ENCODE data around the gene CREG2.
"Not testable (repeated sequence)": the region's sequence is repeated elsewhere in the genome, so short reads cannot be mapped to it uniquely, and the experiment has no call there.

The CREG2 gene

GRCh38 chr2:101369100-101369499 lies 18.2 kb downstream of the CREG2 start:
- DNase-seq, result no peak

- no peak for DNase-seq
These were observed 18.9 kb downstream of the CREG2 start for GRCh38 chr2:101368376-101368775.

- DNase-seq, result no peak
These were observed 19.8 kb downstream of the CREG2 start for GRCh38 chr2:101367508-101367907.

- no peak for DNase-seq
These were observed 22.4 kb downstream of the CREG2 start for GRCh38 chr2:101364878-101365277.

GRCh38 chr2:101362777-101363176 lies 24.5 kb downstream of the CREG2 start:
- DNase-seq, result no peak

GRCh38 chr2:101362316-101362715 lies 25.0 kb downstream of the CREG2 start:
- no peak for DNase-seq

GRCh38 chr2:101361522-101361921 lies 25.8 kb downstream of the CREG2 start:
- DNase-seq, result no peak

GRCh38 chr2:101361121-101361520 lies 26.2 kb downstream of the CREG2 start:
- DNase-seq, result no peak

GRCh38 chr2:101360232-101360631 lies 27.1 kb downstream of the CREG2 start:
- DNase-seq, result no peak

GRCh38 chr2:101359410-101359954 lies 27.8 kb downstream of the CREG2 start:
- no peak for DNase-seq

- DNase-seq, result no peak
These were observed 29.9 kb downstream of the CREG2 start for GRCh38 chr2:101357376-101357775.

GRCh38 chr2:101356521-101356920 lies 30.8 kb downstream of the CREG2 start:
- DNase-seq, result no peak

GRCh38 chr2:101356055-101356454 lies 31.2 kb downstream of the CREG2 start:
- no peak for DNase-seq

- DNase-seq, result no peak
These were observed 31.8 kb downstream of the CREG2 start for GRCh38 chr2:101355401-101356054.

GRCh38 chr2:101354420-101355311 lies 32.6 kb downstream of the CREG2 start:
- no peak for DNase-seq

- DNase-seq, result not testable (repeated sequence)
These were observed 34.7 kb downstream of the CREG2 start for GRCh38 chr2:101352631-101353030.

- no peak for DNase-seq
These were observed 36.1 kb downstream of the CREG2 start for GRCh38 chr2:101351207-101351606.

- no peak for DNase-seq
These were observed 37.2 kb downstream of the CREG2 start for GRCh38 chr2:101349893-101350662.

- DNase-seq, result no peak
These were observed 38.4 kb downstream of the CREG2 start for GRCh38 chr2:101348883-101349282.

GRCh38 chr2:101346909-101347308 lies 40.4 kb downstream of the CREG2 start:
- no peak for DNase-seq

GRCh38 chr2:101344137-101344536 lies 43.2 kb downstream of the CREG2 start:
- DNase-seq, result no peak

- DNase-seq, result no peak
These were observed 44.7 kb downstream of the CREG2 start for GRCh38 chr2:101342625-101343008.

All from T1000 (cell line).